ENCODE measurements around the gene RAB35. TPM values are rescaled to one million over a fixed set of nuclear protein-coding genes. Genes with fewer than 3 reads are reported as not detected.

Gene RAB35
- total and polyA plus RNA-seq, 2 experiments from 2014 or later: 22.6 to 24.0 TPM

DNA sequence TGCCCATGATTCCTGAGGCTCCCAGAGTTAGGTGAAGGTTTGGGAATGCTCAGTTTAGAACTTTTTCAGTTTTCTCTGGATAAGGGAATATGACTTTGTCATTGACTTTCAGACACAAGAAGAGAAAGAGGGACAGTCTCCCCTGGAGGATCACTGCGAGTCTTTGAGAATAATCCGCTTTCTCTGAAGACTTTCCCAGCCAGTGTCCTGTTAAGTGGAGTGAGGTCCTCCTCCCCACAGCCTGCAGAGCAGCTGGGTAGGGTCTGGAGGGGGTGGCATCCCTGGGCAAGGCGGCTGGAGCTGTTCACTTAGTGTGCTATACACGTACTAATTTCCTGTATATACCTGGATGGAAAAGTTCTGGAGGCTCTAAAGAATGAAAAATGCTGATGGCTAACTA lies 8.5 kb upstream of the RAB35 start:
- Histone ChIP-seq H4K20me1 (ENCODE audit: insufficient read depth, poor library complexity, severe bottlenecking) (no peaks in the 10 kb centered on the region), H3K27me3 (no peaks in the 10 kb centered on the region), H3K9me3 (ENCODE audit: low read depth) (no peaks in the 10 kb centered on the region), H3K4me2 (no peak overlapping the region), H3K9me2 (replicated peaks; ENCODE audit: insufficient read depth) (no peaks in the 10 kb centered on the region), H3K36me3 (replicated peaks; ENCODE audit: insufficient read depth, low read depth) (no peaks in the 10 kb centered on the region), H2AFZ (no peak overlapping the region), H3K27ac (no peak overlapping the region), H3K4me1 (ENCODE audit: insufficient read depth) (no peaks in the 10 kb centered on the region), H3K4me3 (no peak overlapping the region), H3K79me2 (no peaks in the 10 kb centered on the region)
- 98% methylated on average over 4 of the region's 4 CpGs for WGBS (ENCODE audit: low lambda C conversion rate, missing lambda C conversion rate)
- no peak for TF ChIP-seq EZH2 (IDR thresholded peaks at IDR 0.05; ENCODE audit: borderline replicate concordance)
- no peak for TF ChIP-seq EZH2phosphoT487 (IDR thresholded peaks at IDR 0.05; ENCODE audit: low read depth, severe bottlenecking, unreplicated experiment)
- TF ChIP-seq, protein P1, sequence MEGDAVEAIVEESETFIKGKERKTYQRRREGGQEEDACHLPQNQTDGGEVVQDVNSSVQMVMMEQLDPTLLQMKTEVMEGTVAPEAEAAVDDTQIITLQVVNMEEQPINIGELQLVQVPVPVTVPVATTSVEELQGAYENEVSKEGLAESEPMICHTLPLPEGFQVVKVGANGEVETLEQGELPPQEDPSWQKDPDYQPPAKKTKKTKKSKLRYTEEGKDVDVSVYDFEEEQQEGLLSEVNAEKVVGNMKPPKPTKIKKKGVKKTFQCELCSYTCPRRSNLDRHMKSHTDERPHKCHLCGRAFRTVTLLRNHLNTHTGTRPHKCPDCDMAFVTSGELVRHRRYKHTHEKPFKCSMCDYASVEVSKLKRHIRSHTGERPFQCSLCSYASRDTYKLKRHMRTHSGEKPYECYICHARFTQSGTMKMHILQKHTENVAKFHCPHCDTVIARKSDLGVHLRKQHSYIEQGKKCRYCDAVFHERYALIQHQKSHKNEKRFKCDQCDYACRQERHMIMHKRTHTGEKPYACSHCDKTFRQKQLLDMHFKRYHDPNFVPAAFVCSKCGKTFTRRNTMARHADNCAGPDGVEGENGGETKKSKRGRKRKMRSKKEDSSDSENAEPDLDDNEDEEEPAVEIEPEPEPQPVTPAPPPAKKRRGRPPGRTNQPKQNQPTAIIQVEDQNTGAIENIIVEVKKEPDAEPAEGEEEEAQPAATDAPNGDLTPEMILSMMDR (IDR thresholded peaks at IDR 0.05; ENCODE audit: poor library complexity): no peak
- no peak for DNase-seq (ENCODE audit: low spot score)

DNA sequence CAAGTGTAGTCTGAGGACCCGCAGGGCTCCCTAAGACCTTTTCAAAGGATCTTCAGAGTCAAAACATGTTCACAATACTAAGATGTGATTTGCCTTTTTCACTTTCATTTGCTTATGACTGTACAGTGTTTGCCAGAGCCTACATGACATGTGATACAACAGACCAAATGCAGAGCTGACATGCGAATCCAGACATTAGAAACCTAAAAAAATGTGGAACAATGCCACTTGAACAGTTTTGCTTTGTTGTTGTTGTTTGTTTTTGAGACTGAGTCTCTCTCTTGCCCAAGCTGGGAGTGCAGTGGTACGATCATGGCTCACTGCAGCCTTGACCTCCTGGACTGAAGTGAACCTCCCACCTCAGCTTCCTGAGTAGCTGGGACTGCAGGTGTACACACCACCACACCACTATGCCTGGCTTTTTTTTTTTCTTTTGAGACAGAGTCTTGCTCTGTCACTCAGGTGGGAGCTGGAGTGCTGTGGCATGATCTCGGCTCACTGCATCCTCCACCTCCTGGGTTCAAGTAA lies 5.3 kb upstream of the RAB35 start:
- Histone ChIP-seq H3K27ac (no peak overlapping the region), H3K4me3 (no peak overlapping the region), H3K79me2 (peaks cover 8% of the 10 kb centered on the region), H3K4me1 (ENCODE audit: insufficient read depth) (peaks cover 19% of the 10 kb centered on the region), H3K36me3 (replicated peaks; ENCODE audit: insufficient read depth, low read depth) (no peaks in the 10 kb centered on the region), H3K9me3 (ENCODE audit: low read depth) (no peaks in the 10 kb centered on the region), H4K20me1 (ENCODE audit: insufficient read depth, poor library complexity, severe bottlenecking) (no peaks in the 10 kb centered on the region), H2AFZ (no peak overlapping the region), H3K27me3 (no peaks in the 10 kb centered on the region), H3K9me2 (replicated peaks; ENCODE audit: insufficient read depth) (no peaks in the 10 kb centered on the region), H3K4me2 (no peak overlapping the region)
- no peak for DNase-seq (ENCODE audit: low spot score)
- TF ChIP-seq EZH2 (IDR thresholded peaks at IDR 0.05; ENCODE audit: borderline replicate concordance): no peak
- no peak for TF ChIP-seq EZH2phosphoT487 (IDR thresholded peaks at IDR 0.05; ENCODE audit: low read depth, severe bottlenecking, unreplicated experiment)
- TF ChIP-seq, protein P1 (IDR thresholded peaks at IDR 0.05; ENCODE audit: poor library complexity): no peak
- WGBS (ENCODE audit: low lambda C conversion rate, missing lambda C conversion rate): 81% methylated on average over 4 of the region's 4 CpGs

DNA sequence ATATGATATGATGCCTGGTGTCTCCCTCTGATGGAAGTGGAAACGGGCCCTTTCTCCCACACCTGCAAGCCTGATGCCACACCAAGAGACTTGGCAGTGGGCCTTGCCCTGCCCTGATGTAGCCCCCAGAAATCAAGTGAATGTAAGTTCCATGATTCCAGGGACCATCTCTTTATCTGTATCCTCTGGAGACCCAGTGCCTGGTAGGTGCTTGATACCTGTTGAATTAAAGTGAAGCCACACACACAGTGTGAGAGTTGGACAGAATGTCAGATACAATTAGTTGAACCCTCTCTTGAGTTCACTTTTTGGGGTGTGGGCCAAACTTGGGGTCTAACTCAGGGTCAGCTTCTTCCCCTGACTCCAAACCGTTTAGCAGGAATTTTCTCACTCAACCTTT lies 4.8 kb upstream of the RAB35 start:
- Histone ChIP-seq H2AFZ (no peak overlapping the region), H3K36me3 (replicated peaks; ENCODE audit: insufficient read depth, low read depth) (no peaks in the 10 kb centered on the region), H3K79me2 (peaks cover 8% of the 10 kb centered on the region), H3K9me3 (ENCODE audit: low read depth) (no peaks in the 10 kb centered on the region), H3K4me2 (no peak overlapping the region), H3K4me1 (ENCODE audit: insufficient read depth) (peaks cover 19% of the 10 kb centered on the region), H3K4me3 (no peak overlapping the region), H3K27ac (no peak overlapping the region), H3K27me3 (no peaks in the 10 kb centered on the region), H3K9me2 (replicated peaks; ENCODE audit: insufficient read depth) (no peaks in the 10 kb centered on the region), H4K20me1 (ENCODE audit: insufficient read depth, poor library complexity, severe bottlenecking) (no peaks in the 10 kb centered on the region)
- WGBS (ENCODE audit: low lambda C conversion rate, missing lambda C conversion rate): 77% methylated on average over 2 of the region's 2 CpGs
- no peak for DNase-seq (ENCODE audit: low spot score)
- TF ChIP-seq, protein P1 (IDR thresholded peaks at IDR 0.05; ENCODE audit: poor library complexity): no peak
- no peak for TF ChIP-seq EZH2phosphoT487 (IDR thresholded peaks at IDR 0.05; ENCODE audit: low read depth, severe bottlenecking, unreplicated experiment)
- TF ChIP-seq EZH2 (IDR thresholded peaks at IDR 0.05; ENCODE audit: borderline replicate concordance): no peak
